Astrocyte of the spinal cord (primary cell): ENCODE measurements around the gene GLT8D2.
"Not testable (repeated sequence)": the region's sequence is repeated elsewhere in the genome, so short reads cannot be mapped to it uniquely, and the experiment has no call there.

ENCODE experiments used
- DNase-seq: peaks from one replicate; pipeline ENCODE4 v3.0.0; 2011; ENCODE audit warnings: low read depth, low spot score
- H3K4me3 ChIP-seq: 2 replicates; pipeline ENCODE4 v1.5.1; 2011; ENCODE audit warnings: low read depth, mild to moderate bottlenecking, low read length, moderate library complexity
- CTCF ChIP-seq: IDR thresholded peaks from 2 replicates; pipeline ENCODE4 v1.5.1; 2012; ENCODE audit warnings: low read depth, mild to moderate bottlenecking, low read length, inconsistent platforms
- in situ Hi-C: cut with HindIII; loops from 2 replicates; pipeline ENCODE4 v1.10.0; 2017; ENCODE audit warnings: low sequenced_read_pairs

The GLT8D2 gene

GRCh38 chr12:104025771-104026170 is 24.2 kb downstream of the GLT8D2 start:
- DNase-seq, result no peak
- in situ Hi-C loops, result no loop called here
- H3K4me3 ChIP-seq, result no peak overlapping the region
- TF ChIP-seq CTCF, result no peak

- no peak overlapping the region for H3K4me3 ChIP-seq
- in situ Hi-C loops, result no loop called here
- no peak for TF ChIP-seq CTCF
- DNase-seq, result no peak
Observed at GRCh38 chr12:104024348-104024747, 25.6 kb downstream of the GLT8D2 start.

- DNase-seq, result no peak
- no peak for TF ChIP-seq CTCF
- H3K4me3 ChIP-seq, result no peak overlapping the region
- in situ Hi-C loops, result no loop called here
Observed at GRCh38 chr12:104023710-104024109, 26.3 kb downstream of the GLT8D2 start.

- no peak for TF ChIP-seq CTCF
- DNase-seq, result no peak
- H3K4me3 ChIP-seq, result no peak overlapping the region
- in situ Hi-C loops, result no loop called here
Observed at GRCh38 chr12:104022786-104023185, 27.2 kb downstream of the GLT8D2 start.

GRCh38 chr12:104021862-104022261 is 28.1 kb downstream of the GLT8D2 start:
- DNase-seq, in situ Hi-C loops, H3K4me3 ChIP-seq: not testable (repeated sequence)

- no peak for DNase-seq
- no peak overlapping the region for H3K4me3 ChIP-seq
- in situ Hi-C loops, result no loop called here
- TF ChIP-seq CTCF, result no peak
Observed at GRCh38 chr12:104012331-104012730, 37.7 kb downstream of the GLT8D2 start.

GRCh38 chr12:104011253-104011652 is 38.7 kb downstream of the GLT8D2 start:
- DNase-seq, result peak; percentile 90

More at GRCh38 chr12:104011253-104011652, 38.7 kb downstream of the GLT8D2 start:
- no peak overlapping the region for H3K4me3 ChIP-seq
- in situ Hi-C loops, result no loop called here
- no peak for TF ChIP-seq CTCF
